Ovary (tissue), 9 donors: ENCODE measurements around the gene SLC23A2. TPM values are rescaled to one million over a fixed set of nuclear protein-coding genes. Genes with fewer than 3 reads are reported as not detected.

Source experiments
- DNase-seq, 5 donors: peaks; one replicate each; pipeline ENCODE4 v3.0.0-alpha.2; 2019 to 2020
- H3K27ac ChIP-seq, 2 donors: fragments of 200-600 bp; one replicate each; pipeline versions ENCODE4 v1.5.1 to v1.8.0; 2019 to 2022
- H3K27me3 ChIP-seq: fragments of 200-600 bp; one replicate; pipeline ENCODE4 v1.8.0; 2022
- H3K36me3 ChIP-seq: fragments of 200-600 bp; sonication (generic); one replicate; pipeline ENCODE4 v1.5.1; 2019
- H3K4me1 ChIP-seq: one replicate; pipeline ENCODE4 v1.8.1; 2013; ENCODE audit warnings: mild to moderate bottlenecking, moderate library complexity; ENCODE audit not compliant: insufficient read depth
- H3K4me3 ChIP-seq: fragments of 200-600 bp; sonication (generic); one replicate; pipeline ENCODE4 v1.5.1; 2017
- H3K9me3 ChIP-seq, 2 donors: fragments of 200-600 bp in 1 of 2; sonication (generic) in 1 of 2; one replicate each; pipeline versions ENCODE4 v1.5.1 to v1.8.1; 2013 to 2019; ENCODE audit warnings: mild to moderate bottlenecking in 1 of 2, moderate library complexity in 1 of 2
- EP300 ChIP-seq: sonication (generic); formaldehyde crosslinking; IDR thresholded peaks from one replicate; pipeline ENCODE4 v1.6.1; 2017; ENCODE audit warnings: antibody characterized with exemption
- POLR2A ChIP-seq: fragments of 450-650 bp; IDR thresholded peaks from one replicate; pipeline ENCODE4 v1.6.1; 2017; ENCODE audit warnings: antibody characterized with exemption, mild to moderate bottlenecking, moderate library complexity
- WGBS, 3 donors: extraction: QIAGEN DNeasy Blood & Tissue Kit in 1 of 3; methylation state at CpG; one replicate each; pipeline versions ENCODE4 v1.1.5 to v1.1.7; 2013 to 2017; 5-methylcytosine and 5-hydroxymethylcytosine counted together
- intact Hi-C, 4 donors: fragments of 100-400 bp; cut with DNase I; formaldehyde crosslinking; loops; one replicate each; pipeline versions ENCODE4 v1.11.0 to v1.15.1; 2022 to 2023
- polyA plus RNA-seq, 2 donors: library from polyadenylated mRNA; stranded (reverse); fragments of 200-250 nt in 1 of 2; fragments of 350-450 nt in 1 of 2; fragmentation: Illumina TruSeq in 1 of 2; extraction: RNeasy Lipid Tissue Mini Kit (QIAGEN cat#74804) in 1 of 2; gene quantifications; one replicate each; pipeline ENCODE4 v1.2.3, GENCODE V29; 2013 to 2014
- total RNA-seq, 7 donors: library from RNA; depleted of rRNA in 2 of 7; stranded (reverse); fragments of >200 nt in 2 of 7; fragmentation: NEBNext Ultra II Directional in 3 of 7; extraction: Animal tissue kit (Norgen Biotek cat#: 25700) in 3 of 7; gene quantifications; one replicate each; pipeline versions ENCODE4 v1.1.0 to v1.2.4, GENCODE V29; 2016 to 2023
- TF ChIP-seq, protein P1 (sequence below), 3 donors: fragments of 450-650 bp in 2 of 3; fragments of 200-600 bp in 1 of 3; IDR thresholded peaks; one replicate each; pipeline versions ENCODE4 v1.5.1 to v1.8.0; 2016 to 2022; ENCODE audit warnings: antibody characterized with exemption in 3 of 3, mild to moderate bottlenecking in 1 of 3
- donor health status: DM: no; HTN: no; CAD: no; lungs with moderate emphysema.
- donor health status: DM: no; HTN: no; CAD: no.
- donor health status: Bipolar disorder and iron deficiency.
- donor health status: DM: yes; HTN: yes; CAD: no.
- donor health status: DM: no; HTN: no; CAD: no.
- donor health status: DM: yes; HTN: yes; CAD: no.

Gene SLC23A2
- total and polyA plus RNA-seq, 9 donors: 28.7 to 95.6 (median 61.0) TPM

DNA sequence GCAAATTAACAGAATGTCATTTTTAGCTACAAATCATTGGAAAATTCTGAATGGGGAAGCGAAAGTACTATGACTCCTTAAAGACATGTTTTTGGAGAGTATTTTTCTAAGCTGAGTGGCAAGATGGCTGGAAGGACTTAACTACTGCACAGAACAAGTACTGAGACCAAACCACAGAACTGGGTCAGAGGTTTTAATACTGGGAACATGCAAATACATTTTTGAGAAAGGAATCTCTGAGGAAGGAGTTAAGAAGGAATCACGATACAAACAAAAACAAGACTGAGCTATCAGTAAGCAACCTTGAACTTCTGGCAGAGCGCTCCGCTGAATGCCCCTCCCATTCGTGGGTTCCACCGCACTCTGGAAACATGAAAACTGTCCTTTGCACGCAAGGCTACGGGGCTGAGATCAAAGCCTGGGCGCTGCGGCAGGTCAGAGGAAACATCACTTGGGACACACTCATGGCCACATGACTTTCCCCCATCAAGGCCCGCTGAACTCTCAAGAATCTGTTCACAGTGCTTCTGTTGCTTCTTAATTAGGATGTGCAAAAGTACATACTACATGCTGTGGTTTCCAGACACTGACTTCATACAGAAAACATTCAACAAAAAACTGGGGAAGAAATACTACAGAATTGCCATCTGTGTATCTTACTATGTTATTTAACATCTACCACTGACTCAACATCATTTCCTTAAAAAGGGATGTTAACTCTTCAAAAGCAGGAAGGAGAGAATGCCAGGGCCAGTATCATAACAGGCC is 27.8 kb downstream of the SLC23A2 start:
- intact Hi-C loops: no loop called here
- Histone ChIP-seq H3K36me3 (no peaks in the 10 kb centered on the region), H3K27me3 (no peaks in the 10 kb centered on the region), H3K9me3 (no peaks in the 10 kb centered on the region), H3K4me3 (peak overlapping the region; percentile 6), H3K27ac (peak overlapping the region; percentile 26 to 88), H3K4me1 (peaks cover 36% of the 10 kb centered on the region)
- TF ChIP-seq POLR2A: no peak
- no peak for TF ChIP-seq EP300
- TF ChIP-seq, protein P1, sequence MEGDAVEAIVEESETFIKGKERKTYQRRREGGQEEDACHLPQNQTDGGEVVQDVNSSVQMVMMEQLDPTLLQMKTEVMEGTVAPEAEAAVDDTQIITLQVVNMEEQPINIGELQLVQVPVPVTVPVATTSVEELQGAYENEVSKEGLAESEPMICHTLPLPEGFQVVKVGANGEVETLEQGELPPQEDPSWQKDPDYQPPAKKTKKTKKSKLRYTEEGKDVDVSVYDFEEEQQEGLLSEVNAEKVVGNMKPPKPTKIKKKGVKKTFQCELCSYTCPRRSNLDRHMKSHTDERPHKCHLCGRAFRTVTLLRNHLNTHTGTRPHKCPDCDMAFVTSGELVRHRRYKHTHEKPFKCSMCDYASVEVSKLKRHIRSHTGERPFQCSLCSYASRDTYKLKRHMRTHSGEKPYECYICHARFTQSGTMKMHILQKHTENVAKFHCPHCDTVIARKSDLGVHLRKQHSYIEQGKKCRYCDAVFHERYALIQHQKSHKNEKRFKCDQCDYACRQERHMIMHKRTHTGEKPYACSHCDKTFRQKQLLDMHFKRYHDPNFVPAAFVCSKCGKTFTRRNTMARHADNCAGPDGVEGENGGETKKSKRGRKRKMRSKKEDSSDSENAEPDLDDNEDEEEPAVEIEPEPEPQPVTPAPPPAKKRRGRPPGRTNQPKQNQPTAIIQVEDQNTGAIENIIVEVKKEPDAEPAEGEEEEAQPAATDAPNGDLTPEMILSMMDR (IDR thresholded peaks at IDR 0.05): no peak
- DNase-seq: peak; percentile 77 to 89 (median 85)
- 1 to 2% (median 1%) methylated on average over 11 of the region's 11 CpGs for whole genome bisulfite sequencing, 3 donors

DNA sequence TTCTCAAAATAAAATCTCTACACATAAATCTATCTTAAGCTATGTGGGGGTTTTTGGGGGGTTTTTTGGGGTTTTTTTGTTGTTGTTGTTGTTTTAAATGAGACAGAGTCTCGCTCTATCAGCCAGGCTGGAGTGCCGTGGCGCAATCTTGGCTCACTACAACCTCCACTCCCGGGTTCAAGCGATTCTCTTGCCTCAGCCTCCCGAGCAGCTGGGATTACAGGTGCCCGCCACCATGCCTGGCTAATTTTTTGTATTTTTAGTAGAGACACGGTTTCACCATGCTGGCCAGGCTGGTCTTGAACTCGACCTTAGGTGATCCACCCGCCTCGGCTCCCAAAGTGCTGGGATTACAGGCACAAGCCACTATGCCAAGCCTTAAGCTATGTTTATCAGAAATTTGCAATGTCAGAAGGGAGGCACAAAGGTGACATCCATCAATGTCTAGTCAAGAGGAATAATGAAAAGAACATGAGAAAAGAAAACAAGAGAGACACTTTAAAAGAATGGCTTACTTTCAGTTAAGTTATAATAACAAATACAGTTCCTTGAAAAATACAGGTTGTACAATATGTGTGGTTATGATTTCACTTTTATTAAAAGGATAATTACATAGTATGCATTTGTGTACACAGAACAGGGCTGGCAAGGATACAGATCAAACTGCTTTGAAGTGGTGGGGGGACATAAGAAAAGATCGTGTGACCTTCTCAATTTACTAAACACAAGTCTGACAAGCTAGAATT is 28.6 kb downstream of the SLC23A2 start:
- no peak overlapping the region for H3K4me3 ChIP-seq
- 39 to 59% (median 44%) methylated on average over 12 of the region's 12 CpGs for WGBS, 3 donors
- intact Hi-C loops: no loop called here
- H3K27me3 ChIP-seq: no peaks in the 10 kb centered on the region
- H3K27ac ChIP-seq: peak overlapping the region; percentile 0 to 88
- no peaks in the 10 kb centered on the region for H3K9me3 ChIP-seq
- no peaks in the 10 kb centered on the region for H3K36me3 ChIP-seq
- no peak for DNase-seq
- H3K4me1 ChIP-seq: peaks cover 36% of the 10 kb centered on the region
- TF ChIP-seq POLR2A: no peak

DNA sequence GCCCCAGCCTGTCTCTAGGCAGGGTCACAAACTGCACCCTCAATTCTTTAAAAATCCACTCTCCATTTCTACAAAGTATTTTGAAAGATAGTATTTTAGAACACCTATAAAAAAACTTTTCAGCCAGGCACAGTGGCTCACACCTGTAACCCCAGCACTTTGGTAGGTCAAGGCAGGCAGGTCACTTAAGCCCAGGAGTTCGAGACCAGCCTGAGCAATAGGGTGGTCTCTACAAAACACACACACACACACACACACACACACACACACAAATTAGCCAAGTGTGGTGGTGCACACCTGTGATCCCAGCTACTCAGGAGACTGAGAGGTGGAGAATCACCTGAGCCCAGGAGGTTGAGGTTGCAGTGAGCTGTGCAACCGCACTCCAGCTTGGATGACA is 30.2 kb downstream of the SLC23A2 start:
- H3K4me3 ChIP-seq: no peak overlapping the region
- H3K27me3 ChIP-seq: no peaks in the 10 kb centered on the region
- H3K27ac ChIP-seq: no peak overlapping the region
- H3K9me3 ChIP-seq: no peaks in the 10 kb centered on the region
- no peaks in the 10 kb centered on the region for H3K36me3 ChIP-seq
- TF ChIP-seq, protein P1 (IDR thresholded peaks at IDR 0.05): no peak
- TF ChIP-seq POLR2A (no peak), EP300 (no peak)
- intact Hi-C loops: no loop called here
- WGBS, 3 donors: 93 to 97% (median 96%) methylated on average over 2 of the region's 2 CpGs
- H3K4me1 ChIP-seq: peaks cover 29% of the 10 kb centered on the region
- DNase-seq: no peak

DNA sequence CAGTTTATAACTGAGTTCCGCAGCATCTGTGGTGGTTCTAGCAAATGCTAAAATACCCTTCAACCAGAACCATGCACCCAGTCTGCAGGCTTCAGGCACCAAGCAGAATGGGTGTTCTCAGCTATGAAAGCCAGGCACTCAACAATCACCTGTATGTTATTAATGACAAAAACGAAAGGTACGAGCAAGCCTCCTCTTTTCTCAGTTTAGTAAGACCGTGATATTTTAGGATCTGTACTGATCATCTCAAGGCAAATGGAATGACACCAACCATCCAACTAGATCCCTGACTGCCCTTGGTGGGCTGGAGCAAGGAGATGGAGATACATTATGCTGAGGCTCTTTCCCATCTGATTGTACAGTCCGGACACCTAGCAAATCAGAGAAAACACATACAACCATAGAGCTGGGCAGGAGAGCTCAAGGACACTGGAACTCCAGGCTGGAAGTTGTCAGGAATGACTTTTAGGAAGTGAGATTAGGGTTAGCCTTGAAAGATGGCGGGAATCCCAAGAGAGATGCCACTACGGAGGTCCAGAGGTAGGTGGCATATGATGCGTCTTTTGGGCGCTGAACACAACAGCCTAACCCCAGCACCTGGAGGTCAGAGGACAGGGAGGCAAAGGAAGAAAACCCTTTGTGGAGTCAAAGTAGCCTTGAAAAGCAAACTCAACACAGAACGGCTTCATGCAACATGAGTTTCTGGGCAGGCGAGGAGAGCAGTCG is 33.4 kb downstream of the SLC23A2 start:
- peaks cover 26% of the 10 kb centered on the region for H3K4me1 ChIP-seq
- no peaks in the 10 kb centered on the region for H3K9me3 ChIP-seq
- DNase-seq: no peak
- intact Hi-C loops: no loop called here
- no peaks in the 10 kb centered on the region for H3K27me3 ChIP-seq
- no peaks in the 10 kb centered on the region for H3K36me3 ChIP-seq
- no peak overlapping the region for H3K4me3 ChIP-seq
- TF ChIP-seq, protein P1 (IDR thresholded peaks at IDR 0.05): no peak
- TF ChIP-seq POLR2A (no peak), EP300 (no peak)
- peak overlapping the region in 1 of 2 donors; percentile 39 for H3K27ac ChIP-seq
- WGBS, 3 donors: 79 to 90% (median 88%) methylated on average over 12 of the region's 12 CpGs
